GM21528 (cell line): ENCODE results near the gene FILIP1L.
"Not testable (repeated sequence)": the region's sequence is repeated elsewhere in the genome, so short reads cannot be mapped to it uniquely, and the experiment has no call there.

Experiments
- ATAC-seq: cut with Tn5 transposase; IDR thresholded peaks from one replicate; pipeline ENCODE4 v1.9.1; 2021; ENCODE audit warnings: mild to moderate bottlenecking, moderate library complexity; ENCODE audit not compliant: unreplicated experiment, low FRiP score

The FILIP1L gene

GRCh38 chr3:99858469-99858868, 255.8 kb downstream of the FILIP1L start:
- no peak for ATAC-seq

- no peak for ATAC-seq
These were observed 257.0 kb downstream of the FILIP1L start for GRCh38 chr3:99857278-99857677.

- no peak for ATAC-seq
These were observed 257.7 kb downstream of the FILIP1L start for GRCh38 chr3:99856437-99857220.

- ATAC-seq, result no peak
These were observed 258.4 kb downstream of the FILIP1L start for GRCh38 chr3:99855900-99856299.

GRCh38 chr3:99854756-99855298, 259.5 kb downstream of the FILIP1L start:
- no peak for ATAC-seq

GRCh38 chr3:99852851-99853250, 261.4 kb downstream of the FILIP1L start:
- ATAC-seq, result no peak

- ATAC-seq, result no peak
These were observed 262.3 kb downstream of the FILIP1L start for GRCh38 chr3:99851955-99852354.

- no peak for ATAC-seq
These were observed 263.7 kb downstream of the FILIP1L start for GRCh38 chr3:99850608-99851007.

- ATAC-seq, result no peak
These were observed 265.9 kb downstream of the FILIP1L start for GRCh38 chr3:99848433-99848832.

GRCh38 chr3:99846477-99847160, 267.7 kb downstream of the FILIP1L start:
- ATAC-seq, result no peak

- no peak for ATAC-seq
These were observed 268.3 kb downstream of the FILIP1L start for GRCh38 chr3:99845999-99846398.

- no peak for ATAC-seq
These were observed 269.0 kb downstream of the FILIP1L start for GRCh38 chr3:99845331-99845730.

- no peak for ATAC-seq
These were observed 270.6 kb downstream of the FILIP1L start for GRCh38 chr3:99843590-99844258.

GRCh38 chr3:99842826-99843589, 271.3 kb downstream of the FILIP1L start:
- ATAC-seq, result no peak

GRCh38 chr3:99841949-99842348, 272.4 kb downstream of the FILIP1L start:
- ATAC-seq, result not testable (repeated sequence)

GRCh38 chr3:99839613-99840012, 274.7 kb downstream of the FILIP1L start:
- no peak for ATAC-seq

- no peak for ATAC-seq
These were observed 275.5 kb downstream of the FILIP1L start for GRCh38 chr3:99838755-99839154.

- no peak for ATAC-seq
These were observed 276.6 kb downstream of the FILIP1L start for GRCh38 chr3:99837715-99838114.

GRCh38 chr3:99836681-99837080, 277.6 kb downstream of the FILIP1L start:
- no peak for ATAC-seq

GRCh38 chr3:99834211-99834957, 279.9 kb downstream of the FILIP1L start:
- no peak for ATAC-seq
